SK-N-MC (cell line): ENCODE measurements around the gene RNF103.

ENCODE experiments used
- DNase-seq: peaks from one replicate; pipeline ENCODE4 v3.0.0-alpha.2; 2011; ENCODE audit warnings: low read depth, low spot score
- H3K27ac ChIP-seq: fragments of 200-600 bp; sonication (generic); 2 replicates; pipeline ENCODE4 v1.5.1; 2016; ENCODE audit warnings: mixed run types
- H3K36me3 ChIP-seq: fragments of 200-600 bp; sonication (generic); 2 replicates; pipeline ENCODE4 v1.6.1; 2017; ENCODE audit warnings: antibody characterized with exemption, low read length, mixed read lengths; ENCODE audit not compliant: insufficient read depth
- H3K4me3 ChIP-seq: fragments of 200-600 bp; sonication (generic); 2 replicates; pipeline ENCODE4 v1.5.1; 2016
- H3K9ac ChIP-seq: fragments of 200-600 bp; sonication (generic); 2 replicates; pipeline ENCODE4 v1.8.0; 2017; ENCODE audit warnings: mixed run types, mixed read lengths; ENCODE audit not compliant: insufficient read length
- H3K9me3 ChIP-seq: fragments of 200-600 bp; sonication (generic); 2 replicates; pipeline ENCODE4 v1.6.1; 2017; ENCODE audit warnings: low read depth, mild to moderate bottlenecking, antibody characterized with exemption, low read length, moderate library complexity, mixed read lengths
- EZH2 ChIP-seq: fragments of 200-600 bp; sonication (generic); IDR thresholded peaks from one replicate; pipeline ENCODE4 v1.6.1; 2017; ENCODE audit warnings: antibody characterized with exemption
- FOXP2 ChIP-seq: optimal IDR thresholded peaks from 2 replicates; pipeline ENCODE3; 2011; ENCODE audit warnings: mild to moderate bottlenecking, moderate library complexity; ENCODE audit not compliant: insufficient read depth; ENCODE audit errors: extremely low read length, control extremely low read depth
- POLR2AphosphoS5 ChIP-seq: IDR thresholded peaks from 2 replicates; pipeline ENCODE4 v1.6.1; 2012; ENCODE audit warnings: mild to moderate bottlenecking, low read depth, low read length, borderline replicate concordance

RNF103 gene

GRCh38 chr2:86649119-86649947 lies 25.7 kb upstream of the RNF103 start:
- no peak overlapping the region for H3K27ac ChIP-seq
- DNase-seq, result no peak

GRCh38 chr2:86648681-86649080 lies 25.0 kb upstream of the RNF103 start:
- H3K9me3 ChIP-seq, result no peaks in the 10 kb centered on the region
- no peaks in the 10 kb centered on the region for H3K36me3 ChIP-seq
- TF ChIP-seq EZH2 (no peak), FOXP2 (no peak), POLR2AphosphoS5 (no peak)
- DNase-seq, result no peak
- no peak overlapping the region for H3K4me3 ChIP-seq
- H3K27ac ChIP-seq, result no peak overlapping the region
- no peak overlapping the region for H3K9ac ChIP-seq

More at GRCh38 chr2:86649119-86649947, 25.7 kb upstream of the RNF103 start:
- Histone ChIP-seq H3K9ac (no peak overlapping the region), H3K9me3 (no peaks in the 10 kb centered on the region), H3K4me3 (no peak overlapping the region), H3K36me3 (no peaks in the 10 kb centered on the region)
- TF ChIP-seq POLR2AphosphoS5, result no peak
- no peak for TF ChIP-seq EZH2
- no peak for TF ChIP-seq FOXP2

GRCh38 chr2:86646865-86647264 lies 23.2 kb upstream of the RNF103 start:
- Histone ChIP-seq H3K27ac (no peak overlapping the region), H3K36me3 (no peaks in the 10 kb centered on the region), H3K9me3 (no peaks in the 10 kb centered on the region), H3K9ac (no peak overlapping the region), H3K4me3 (no peak overlapping the region)
- no peak for DNase-seq
- TF ChIP-seq POLR2AphosphoS5 (no peak), EZH2 (no peak), FOXP2 (no peak)

- H3K9ac ChIP-seq, result no peak overlapping the region
- no peak overlapping the region for H3K27ac ChIP-seq
- H3K9me3 ChIP-seq, result no peaks in the 10 kb centered on the region
- DNase-seq, result no peak
- H3K4me3 ChIP-seq, result no peak overlapping the region
- no peak for TF ChIP-seq FOXP2
- no peak for TF ChIP-seq POLR2AphosphoS5
- TF ChIP-seq EZH2, result no peak
- no peaks in the 10 kb centered on the region for H3K36me3 ChIP-seq
These were observed 22.7 kb upstream of the RNF103 start for GRCh38 chr2:86646329-86646728.

GRCh38 chr2:86645752-86646151 lies 22.1 kb upstream of the RNF103 start:
- DNase-seq, result no peak

GRCh38 chr2:86638712-86639111 lies 15.0 kb upstream of the RNF103 start:
- H3K9ac ChIP-seq, result no peak overlapping the region
- H3K27ac ChIP-seq, result no peak overlapping the region
- TF ChIP-seq EZH2, result no peak
- no peak for DNase-seq
- H3K9me3 ChIP-seq, result no peaks in the 10 kb centered on the region
- no peak overlapping the region for H3K4me3 ChIP-seq
- no peaks in the 10 kb centered on the region for H3K36me3 ChIP-seq

More at GRCh38 chr2:86645752-86646151, 22.1 kb upstream of the RNF103 start:
- no peak for TF ChIP-seq EZH2
- TF ChIP-seq POLR2AphosphoS5, result no peak
- TF ChIP-seq FOXP2, result no peak
- no peak overlapping the region for H3K4me3 ChIP-seq
- H3K36me3 ChIP-seq, result no peaks in the 10 kb centered on the region
- no peak overlapping the region for H3K9ac ChIP-seq
- no peaks in the 10 kb centered on the region for H3K9me3 ChIP-seq
- no peak overlapping the region for H3K27ac ChIP-seq

- Histone ChIP-seq H3K27ac (no peak overlapping the region), H3K9ac (no peak overlapping the region), H3K4me3 (no peak overlapping the region), H3K9me3 (no peaks in the 10 kb centered on the region), H3K36me3 (no peaks in the 10 kb centered on the region)
- DNase-seq, result no peak
- TF ChIP-seq POLR2AphosphoS5 (no peak), EZH2 (no peak), FOXP2 (no peak)
These were observed 13.2 kb upstream of the RNF103 start for GRCh38 chr2:86636842-86637241.

- no peak for DNase-seq
- TF ChIP-seq FOXP2 (no peak), POLR2AphosphoS5 (no peak), EZH2 (no peak)
- no peak overlapping the region for H3K9ac ChIP-seq
These were observed 10.7 kb upstream of the RNF103 start for GRCh38 chr2:86634352-86634751.

GRCh38 chr2:86633155-86633651 lies 9.5 kb upstream of the RNF103 start:
- no peak for TF ChIP-seq FOXP2
- TF ChIP-seq POLR2AphosphoS5, result no peak
- TF ChIP-seq EZH2, result no peak
- Histone ChIP-seq H3K36me3 (no peaks in the 10 kb centered on the region), H3K27ac (no peak overlapping the region), H3K9me3 (no peaks in the 10 kb centered on the region), H3K9ac (no peak overlapping the region), H3K4me3 (no peak overlapping the region)
- DNase-seq, result no peak

More at GRCh38 chr2:86634352-86634751, 10.7 kb upstream of the RNF103 start:
- no peak overlapping the region for H3K4me3 ChIP-seq
- no peaks in the 10 kb centered on the region for H3K36me3 ChIP-seq
- no peaks in the 10 kb centered on the region for H3K9me3 ChIP-seq
- no peak overlapping the region for H3K27ac ChIP-seq
